Stimulated activated naive CD4-positive, alpha-beta T cell treated with Interleukin-2 at 50 U/mL for 16 hours (primary cell): ENCODE measurements around the gene CORO2A.

Experiments used
- DNase-seq: peaks from one replicate; lab custom pipeline; 2025; lab: John Stamatoyannopoulos, UW

Gene CORO2A

DNA sequence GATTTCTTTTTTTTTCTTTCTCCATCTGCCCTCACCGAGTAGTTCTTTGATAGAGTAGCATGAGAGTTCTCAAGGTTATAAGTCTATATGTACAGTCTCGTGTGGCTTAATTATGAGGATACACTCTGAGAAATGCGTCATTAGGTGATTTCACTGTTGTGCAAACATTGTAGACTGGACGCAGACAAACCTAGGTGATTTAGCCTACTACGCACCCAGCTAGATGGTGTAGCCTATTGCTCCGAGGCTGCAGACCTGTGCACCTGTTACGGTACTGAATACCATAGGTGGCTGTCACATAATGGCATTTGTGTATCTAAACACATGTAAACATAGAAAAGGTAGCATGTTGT, 26.9 kb upstream of the CORO2A start:
- no peak for DNase-seq

DNA sequence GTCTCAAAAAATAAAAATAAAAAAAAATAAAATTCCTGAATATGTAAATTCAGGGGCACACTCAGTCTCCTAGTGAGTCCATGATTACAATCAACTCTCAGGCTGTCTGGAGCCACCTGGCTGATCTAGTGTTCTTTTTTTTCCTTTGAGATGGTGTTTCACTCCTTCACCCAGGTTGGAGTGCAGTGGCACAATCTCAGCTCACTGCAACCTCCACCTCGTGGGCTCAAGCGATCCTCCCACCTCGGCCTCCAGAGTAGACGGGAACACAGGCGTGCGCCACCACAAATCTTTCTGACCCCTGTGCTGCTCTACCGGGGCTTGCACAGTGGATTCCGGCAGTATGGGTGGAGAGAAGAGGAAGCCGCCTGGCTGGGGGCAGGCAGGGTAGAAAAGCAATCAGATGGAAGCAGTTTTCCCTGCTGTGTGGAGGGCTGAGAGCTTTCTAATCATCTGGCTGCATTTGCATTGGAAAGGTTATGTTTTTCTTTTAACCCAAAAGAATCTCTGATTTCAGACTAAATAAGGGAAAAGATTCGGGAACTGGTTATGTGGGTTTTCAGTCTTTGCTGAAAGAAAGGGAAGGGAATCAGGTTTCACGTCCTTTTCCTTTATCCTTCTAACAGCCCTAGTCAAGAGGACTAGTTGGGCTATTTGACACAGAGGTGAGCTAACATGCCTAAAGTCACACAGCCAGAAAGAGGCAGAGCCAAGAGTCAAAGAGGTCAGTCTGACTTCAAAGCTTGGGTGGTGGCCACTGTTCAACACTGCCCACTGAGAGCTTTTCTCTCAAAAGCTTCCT, 26.3 kb upstream of the CORO2A start:
- no peak for DNase-seq

DNA sequence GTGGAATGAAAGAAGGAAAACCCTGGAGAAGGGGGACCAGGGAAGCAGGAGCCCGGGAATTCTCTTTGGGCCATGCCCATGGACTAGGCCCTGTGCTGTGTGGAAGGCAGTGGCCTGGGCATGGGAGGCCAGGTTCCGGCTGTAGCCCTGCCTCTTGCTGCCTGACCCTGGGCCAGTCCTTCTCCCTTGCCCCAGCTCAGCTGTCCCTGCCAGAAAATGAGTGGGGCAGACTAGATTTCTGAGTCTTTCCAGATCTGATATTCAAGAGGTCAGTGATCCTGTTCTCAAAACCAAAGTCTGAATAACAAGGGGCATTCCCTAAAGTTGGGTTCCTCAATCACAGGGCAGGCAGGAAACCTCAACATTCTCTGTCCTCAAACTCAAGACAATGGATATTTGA, 24.8 kb upstream of the CORO2A start:
- DNase-seq: no peak

DNA sequence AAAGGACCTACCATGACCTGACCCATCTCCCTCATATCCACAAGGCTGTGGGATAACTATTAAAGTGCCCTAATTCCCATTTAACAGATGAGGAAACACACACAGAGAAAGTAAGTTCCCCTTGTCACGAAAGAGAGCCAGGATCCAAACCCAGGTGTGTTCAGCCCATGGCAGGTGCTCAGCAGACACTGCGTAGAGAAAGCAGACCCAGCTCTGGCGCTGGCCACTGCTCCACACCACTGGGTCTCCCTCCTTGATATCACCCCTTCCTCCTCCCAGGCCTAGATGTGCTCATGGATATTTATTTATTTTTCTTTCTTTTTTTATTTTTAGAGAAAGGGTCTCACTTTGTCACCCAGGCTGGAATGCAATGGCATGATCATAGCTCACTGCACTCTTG, 24.0 kb upstream of the CORO2A start:
- no peak for DNase-seq

DNA sequence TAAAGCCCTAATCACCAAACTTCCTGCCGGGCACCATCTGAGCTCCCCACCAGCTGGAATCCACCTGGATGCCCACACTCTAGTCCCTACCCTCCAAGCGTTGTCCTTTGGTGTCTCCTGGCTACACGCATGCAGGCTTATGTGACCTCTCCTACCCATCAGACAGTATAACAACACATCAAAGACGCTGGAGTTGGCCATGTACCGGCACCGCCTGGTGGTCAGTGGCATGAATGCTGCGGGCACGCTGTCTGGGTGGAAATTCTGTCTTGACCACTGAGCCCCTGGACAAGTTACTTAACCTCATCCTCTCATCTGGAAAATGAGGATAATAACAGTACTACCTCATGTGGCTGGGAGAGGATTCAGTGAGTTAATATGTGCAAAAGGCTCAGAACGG, 23.4 kb upstream of the CORO2A start:
- no peak for DNase-seq

DNA sequence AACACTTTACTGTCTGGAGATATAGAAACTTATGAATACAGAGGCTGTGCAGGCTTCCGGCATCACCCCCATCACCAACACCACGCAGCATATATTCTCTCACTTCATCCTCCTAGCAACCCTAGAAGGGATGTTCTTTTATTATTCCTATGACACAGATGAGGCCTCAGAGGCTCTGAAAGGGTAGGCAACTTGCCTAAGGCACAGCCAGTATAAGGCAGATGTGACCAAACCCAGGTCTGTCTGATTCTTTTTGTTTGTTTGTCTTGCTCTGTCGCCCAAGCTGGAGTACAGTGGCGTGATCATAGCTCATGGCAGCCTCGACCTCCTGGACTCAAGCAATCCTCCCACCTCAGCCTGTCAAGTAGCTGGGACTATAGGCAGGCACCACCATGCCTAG, 22.8 kb upstream of the CORO2A start:
- no peak for DNase-seq

DNA sequence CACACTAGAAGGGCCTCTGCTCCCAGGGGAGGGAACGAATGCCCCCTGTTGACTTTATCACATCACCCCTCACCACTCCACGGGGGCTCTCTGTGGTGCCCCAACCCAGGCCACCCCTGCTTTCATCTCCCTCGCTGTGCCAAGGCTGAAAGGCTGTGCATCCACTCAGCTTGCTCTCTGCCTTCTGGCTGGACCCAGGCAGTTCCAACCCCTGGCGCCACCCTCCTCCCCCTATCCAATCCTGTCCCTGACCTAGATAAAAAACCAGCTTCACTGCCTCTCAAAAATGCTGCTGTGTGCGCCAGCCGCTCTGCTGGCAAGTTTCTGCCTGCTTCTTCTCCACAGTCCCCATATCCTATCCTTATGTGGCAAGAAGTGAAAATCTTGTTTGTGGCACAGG, 22.4 kb upstream of the CORO2A start:
- no peak for DNase-seq

DNA sequence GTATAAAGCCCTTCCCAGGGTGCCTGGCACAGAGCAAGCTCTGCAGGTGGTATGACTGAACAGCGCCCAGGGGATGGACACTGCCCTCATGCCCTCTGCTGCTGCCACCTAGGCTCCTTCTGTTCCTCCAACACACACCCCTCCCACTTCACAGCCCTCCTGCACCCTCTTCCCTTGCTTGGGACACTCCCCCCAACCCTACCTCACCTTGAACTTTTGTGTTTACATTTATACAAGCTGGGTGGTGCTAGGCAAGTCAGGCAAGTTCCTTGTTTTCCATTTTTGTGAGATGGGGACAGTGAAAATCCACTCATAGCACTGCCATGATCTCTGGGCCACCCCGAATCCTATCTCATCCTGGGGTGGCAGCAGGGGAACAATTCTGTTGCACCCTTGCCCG, 18.8 kb upstream of the CORO2A start:
- DNase-seq: no peak

DNA sequence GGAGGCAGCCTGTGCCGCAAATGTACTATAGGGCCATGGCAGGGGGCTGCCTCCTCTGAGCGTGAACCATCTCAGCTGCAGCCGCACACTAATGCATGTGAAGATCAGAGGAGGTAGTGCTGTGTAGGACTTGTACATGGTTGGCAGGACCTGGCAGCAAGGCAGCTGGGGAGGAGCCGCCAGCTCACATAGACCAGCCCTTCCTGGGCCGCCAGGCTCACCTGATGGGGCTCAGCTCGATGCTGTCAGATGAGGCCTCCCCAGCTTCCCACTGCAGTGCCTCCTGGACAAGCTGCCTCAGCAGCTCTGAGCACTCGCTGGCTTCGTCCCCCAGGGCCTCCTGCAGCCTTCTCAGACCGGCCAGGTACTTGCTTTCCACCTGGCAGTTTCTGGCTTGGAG, 18.0 kb upstream of the CORO2A start:
- DNase-seq: no peak

DNA sequence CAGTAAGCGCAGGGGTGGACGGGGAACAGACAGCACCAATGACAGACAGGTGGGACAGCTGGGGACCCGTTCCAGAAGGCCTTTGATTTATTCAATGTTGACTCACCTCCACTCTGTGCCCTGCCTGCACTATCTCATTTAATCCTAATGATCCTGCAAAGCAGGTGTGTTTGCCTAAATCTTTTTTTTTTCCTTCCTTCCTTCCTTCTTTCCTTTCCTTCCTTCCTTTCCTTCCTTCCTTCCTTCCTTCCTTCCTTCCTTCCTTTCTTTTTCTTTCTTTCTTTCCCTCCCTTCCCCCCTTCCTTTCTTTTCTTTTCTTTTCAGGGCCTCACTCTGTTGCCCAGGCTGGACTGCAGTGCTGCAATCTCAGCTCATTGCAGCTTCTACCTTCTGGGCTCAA, 17.1 kb upstream of the CORO2A start:
- no peak for DNase-seq

DNA sequence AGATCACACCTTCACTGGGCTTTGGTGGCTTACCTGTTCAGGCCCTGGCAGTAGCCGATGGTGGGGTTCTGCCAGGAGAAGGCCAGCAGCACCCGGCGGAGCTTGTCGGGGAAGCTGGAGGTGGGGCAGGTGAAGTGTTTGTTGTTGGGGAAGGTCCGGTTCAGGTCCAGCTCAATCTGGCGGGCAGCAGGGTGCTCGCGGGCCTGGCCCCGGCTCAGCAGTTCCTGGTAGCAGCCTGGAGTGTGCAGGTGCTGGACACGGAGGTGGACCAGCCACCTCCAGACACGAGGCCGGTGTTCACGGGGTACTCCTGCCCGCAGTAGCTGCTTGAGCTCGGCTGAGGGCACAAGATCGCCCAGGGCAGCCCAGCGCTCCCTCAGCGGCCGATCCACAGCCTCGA, 16.2 kb upstream of the CORO2A start:
- DNase-seq: no peak

DNA sequence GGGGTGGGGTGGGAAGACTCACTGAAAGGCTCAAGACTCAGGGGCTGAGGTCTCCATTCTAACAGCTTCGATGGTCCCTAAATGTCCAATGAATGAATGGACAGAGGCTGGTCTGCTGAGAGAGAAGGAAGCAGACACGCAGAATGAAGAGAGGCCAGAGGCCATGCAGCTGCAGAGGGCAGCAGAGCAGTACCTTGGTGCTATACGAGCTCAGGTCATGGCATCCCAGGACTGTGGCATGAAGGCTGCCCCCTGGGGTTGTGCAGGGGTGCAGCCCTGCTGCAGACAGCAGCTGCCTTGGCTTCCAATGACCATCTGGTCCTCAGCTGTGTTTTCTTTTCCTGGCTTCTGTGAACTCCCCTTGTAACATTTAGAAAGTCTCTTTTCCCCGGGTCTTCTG, 15.2 kb upstream of the CORO2A start:
- DNase-seq: no peak

DNA sequence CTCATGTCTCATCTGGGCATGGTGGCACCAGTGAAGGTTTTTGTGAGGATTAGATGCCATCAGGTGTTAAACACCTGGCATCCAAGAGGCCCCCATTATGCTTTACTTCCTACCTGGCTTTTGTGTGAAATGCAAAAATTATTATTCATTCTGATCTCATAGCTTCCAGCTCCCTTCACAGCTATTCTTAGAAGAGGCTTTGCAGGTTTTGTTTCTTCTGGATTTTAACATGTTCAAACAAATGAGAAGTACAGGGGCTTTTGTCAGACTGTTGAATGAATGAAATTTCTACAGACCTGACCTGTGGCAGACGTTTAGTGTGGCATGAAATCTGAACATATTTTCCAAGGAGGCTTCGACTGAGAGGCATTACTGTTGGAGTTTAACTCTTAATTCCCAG, 14.3 kb upstream of the CORO2A start:
- DNase-seq: no peak

DNA sequence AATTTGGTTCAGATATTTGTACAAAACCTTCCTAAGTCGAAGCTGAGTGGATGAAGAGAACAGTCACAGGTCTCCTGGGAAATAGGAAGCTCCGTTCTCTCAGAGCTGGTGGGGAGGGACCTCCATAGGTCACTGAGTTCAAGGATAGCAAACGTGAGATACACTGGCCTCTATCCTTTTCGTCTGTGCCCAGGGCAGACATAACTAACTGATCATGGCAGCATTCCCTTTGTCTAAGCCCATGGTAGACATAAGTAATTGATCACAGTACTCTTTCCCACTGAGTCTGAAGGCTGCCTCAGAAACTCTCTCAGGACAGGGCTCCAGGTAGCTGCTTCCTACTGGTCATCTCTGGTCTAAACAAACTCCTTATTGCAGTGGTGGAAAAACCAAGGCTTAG, 12.3 kb upstream of the CORO2A start:
- no peak for DNase-seq

DNA sequence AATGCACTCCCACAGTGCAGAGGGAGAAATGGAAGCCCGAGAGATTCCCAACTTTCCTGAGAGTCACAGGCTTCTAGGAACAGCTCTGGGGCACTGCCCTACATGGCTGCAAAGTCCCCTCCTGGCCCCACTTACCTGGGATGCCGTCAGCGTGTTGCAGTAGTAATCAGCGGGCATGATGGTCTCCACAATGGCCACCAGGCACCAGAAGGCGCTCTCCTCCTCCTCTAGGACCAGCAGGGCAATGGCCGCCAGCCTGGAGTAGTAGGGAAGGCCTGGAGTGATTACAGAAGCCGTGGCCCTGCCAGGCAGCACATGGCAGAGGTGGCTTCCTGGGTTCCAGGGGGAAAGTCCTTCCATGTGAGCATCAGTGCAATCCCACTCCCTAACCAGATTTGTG, 10.7 kb upstream of the CORO2A start:
- no peak for DNase-seq

DNA sequence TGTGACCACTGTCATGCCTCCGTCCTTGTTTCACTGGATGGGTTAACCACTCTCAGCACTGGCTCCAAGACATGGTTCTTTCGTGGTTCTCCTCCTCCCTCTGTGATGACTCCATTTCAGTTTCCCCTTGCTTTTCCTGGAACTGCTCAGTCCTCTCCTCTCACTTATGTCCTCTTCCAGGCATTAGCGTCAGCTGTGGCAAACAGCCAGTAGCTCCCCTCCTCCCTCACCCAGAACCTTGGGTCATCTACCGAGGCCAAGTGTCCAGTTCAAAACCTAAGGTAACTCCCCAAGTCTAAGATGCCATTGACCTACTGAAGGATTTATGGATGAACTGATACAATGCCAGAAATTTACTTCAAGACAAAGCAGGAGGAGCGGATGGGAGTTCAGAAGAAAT, 9.8 kb upstream of the CORO2A start:
- no peak for DNase-seq

DNA sequence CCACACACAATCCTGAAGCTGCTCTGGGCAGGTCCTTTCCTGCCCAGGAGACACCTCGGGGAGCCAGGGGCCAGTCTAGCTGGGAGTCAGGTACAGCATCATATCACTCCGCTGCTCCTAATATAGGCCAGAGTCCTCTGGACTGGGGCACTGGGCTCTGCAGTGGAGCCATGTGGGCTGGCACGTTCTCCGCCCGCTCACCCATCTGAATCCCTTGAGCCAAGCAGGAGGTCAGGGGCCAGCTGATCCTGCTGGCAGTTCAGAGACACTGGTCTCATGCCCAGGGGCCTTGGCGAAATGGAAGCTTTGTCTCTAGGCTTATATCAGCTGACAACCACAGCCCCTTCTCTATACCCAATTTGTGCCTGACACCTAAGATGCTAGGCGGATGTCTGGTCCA, 9.3 kb upstream of the CORO2A start:
- DNase-seq: no peak

DNA sequence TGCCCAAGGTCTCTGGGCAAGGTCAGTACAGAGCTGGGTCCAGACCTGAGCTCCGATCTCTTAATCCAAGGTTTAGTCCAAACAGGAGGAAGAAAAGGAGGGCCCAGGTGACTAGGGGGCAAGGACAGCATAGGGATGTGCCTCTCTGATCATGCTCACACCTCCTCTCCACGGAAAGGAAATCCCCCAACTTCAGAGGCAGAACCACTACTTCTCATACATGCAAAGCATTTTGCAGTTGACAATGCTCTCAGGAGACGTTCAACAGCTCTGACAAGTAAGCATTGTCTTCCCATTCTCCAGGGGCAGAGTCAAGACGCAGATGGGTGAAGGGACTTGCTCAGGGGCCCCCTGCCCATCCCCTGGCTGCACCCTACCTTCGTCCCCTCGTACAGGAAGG, 8.7 kb upstream of the CORO2A start:
- no peak for DNase-seq

DNA sequence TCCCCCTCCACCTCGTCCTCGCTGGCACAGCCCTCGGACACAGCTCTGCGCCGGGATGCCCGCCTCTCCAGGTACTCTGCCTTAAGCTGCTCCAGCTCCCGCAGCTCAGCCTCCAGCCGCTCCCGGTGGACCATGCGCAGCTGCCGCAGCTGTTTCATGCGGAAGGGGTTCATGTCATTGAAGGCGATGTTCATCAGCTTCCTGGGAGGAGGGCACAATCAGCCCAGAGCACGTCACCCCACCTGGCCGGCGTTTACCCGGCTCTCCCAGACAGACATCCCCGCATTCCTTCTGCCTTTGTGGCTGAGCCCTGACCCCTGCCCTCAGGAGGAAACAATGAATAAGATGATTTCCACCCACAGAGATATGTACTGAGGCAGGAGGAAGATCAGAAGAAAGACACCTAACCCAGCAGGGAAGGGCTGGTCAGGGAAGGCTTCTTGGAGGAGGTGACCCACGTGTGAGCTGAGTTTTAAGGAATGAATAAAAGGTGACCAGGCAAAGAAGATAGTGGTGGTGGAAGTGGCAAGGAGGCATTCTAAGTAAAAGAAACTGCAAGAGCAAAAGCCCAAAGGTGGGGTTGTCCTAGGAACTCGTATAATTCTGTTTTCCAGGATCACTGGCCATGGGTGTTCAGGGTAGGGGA, 7.1 kb upstream of the CORO2A start:
- no peak for DNase-seq

DNA sequence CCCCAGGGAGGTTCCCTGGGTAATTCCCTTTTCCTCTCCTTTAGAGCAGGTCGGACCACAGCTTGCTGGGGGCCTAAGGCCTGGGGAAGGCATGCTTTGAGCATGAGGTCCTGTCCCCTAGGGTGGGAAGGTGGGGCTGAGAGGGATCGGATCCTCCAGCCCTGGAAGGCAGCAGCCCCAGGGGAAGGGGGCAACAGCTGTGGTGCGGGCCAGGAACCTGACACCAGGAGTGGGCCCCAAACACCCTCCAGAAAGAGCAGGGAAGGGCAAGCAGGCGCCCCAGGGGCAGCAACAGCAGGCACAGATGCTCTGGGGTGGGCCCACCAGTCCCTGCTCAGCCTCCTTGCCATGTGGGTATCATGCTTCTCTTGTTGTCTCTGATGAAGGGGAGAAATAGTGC, 3.2 kb upstream of the CORO2A start:
- no peak for DNase-seq

DNA sequence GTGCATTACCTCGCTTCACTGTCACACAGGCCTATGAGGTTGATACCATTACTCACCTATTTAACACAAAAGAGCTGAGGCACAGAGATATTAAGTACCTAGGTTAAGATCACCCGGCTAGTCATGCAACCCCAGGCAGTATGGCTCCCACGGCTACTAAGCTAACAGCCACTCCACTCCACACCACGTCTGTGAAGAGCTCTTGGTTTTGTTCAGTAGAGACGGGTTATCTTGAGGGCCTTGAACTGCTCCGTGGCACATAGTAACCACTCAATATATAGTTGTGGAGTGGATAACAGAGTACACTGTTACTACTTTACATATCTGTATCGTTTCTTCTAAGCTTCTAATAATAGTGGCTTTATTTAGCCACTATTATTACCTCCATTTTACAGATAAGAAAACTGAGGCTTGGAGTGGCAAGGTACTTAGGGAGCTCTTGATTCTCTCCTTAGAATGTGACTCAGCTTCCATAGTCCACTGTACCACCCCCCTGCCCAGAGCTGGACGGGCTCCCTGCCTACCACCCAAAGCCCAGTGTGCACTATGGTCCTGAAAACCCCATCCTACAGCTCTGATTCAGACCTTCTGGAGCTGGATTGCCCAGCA, 1.0 kb upstream of the CORO2A start:
- DNase-seq: no peak

DNA sequence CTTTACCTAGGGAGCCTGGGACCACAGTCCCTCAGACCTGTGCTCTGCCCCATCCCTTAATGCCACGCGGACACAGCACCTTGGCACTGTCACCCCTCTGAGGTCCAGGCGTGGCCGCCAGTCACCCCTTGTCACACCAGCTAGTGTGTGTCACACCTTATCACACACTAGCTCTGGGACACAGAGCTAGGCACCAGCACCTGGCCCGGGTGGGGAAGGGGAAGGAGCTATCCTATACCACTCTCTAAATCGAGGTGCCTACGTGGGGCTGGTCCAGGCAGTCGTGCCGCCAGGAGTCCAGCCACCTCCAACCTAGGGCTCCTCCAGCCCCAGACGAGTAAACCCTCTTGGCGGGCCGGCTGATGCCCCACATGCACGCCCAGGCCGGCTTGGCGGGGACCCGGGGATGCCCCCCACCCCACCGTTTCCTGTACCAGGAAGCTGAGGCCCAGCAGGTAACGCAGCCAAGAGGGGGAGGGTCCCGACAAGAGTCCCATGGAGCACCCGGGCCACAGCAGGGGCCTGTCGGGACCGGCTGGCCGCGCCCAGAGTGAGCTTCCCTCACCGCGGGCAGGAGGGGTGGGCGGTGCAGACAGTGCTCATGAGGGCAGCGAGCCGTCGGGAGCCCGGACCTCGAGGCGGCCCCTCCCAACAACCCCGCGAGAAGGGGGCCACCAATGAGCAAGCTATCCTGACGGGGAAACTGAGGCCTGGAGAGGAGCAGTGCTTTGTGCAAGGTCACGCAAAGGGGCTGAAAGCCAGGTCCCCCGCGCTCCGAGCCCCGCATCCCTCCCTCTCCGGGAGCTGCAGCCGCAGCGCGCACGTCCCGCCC, 550 bp downstream of the CORO2A start:
- peak; percentile 33 for DNase-seq

DNA sequence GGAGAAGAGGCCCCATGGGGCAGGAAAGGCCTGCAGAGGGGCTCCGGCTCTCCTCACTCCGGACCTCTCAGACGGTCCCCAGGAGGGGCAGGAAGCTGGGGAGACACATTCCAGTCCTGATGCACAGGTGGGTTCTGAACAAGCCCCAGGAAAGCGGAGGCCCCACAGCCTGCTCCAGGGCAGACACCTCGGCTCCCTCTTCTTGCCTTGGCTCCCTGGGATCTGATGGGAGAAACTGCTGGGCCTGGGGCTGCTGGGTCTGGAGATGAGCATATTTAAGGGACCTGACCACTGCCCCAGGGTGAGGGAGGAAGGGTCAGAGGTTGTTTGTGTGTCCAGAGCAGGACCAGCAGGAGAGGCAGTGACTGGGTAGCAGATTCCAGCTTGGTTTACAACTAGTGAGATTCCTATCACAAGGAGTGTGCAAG, 1.2 kb downstream of the CORO2A start:
- no peak for DNase-seq
